ENCODE data around the gene C3.

C3 gene

DNA sequence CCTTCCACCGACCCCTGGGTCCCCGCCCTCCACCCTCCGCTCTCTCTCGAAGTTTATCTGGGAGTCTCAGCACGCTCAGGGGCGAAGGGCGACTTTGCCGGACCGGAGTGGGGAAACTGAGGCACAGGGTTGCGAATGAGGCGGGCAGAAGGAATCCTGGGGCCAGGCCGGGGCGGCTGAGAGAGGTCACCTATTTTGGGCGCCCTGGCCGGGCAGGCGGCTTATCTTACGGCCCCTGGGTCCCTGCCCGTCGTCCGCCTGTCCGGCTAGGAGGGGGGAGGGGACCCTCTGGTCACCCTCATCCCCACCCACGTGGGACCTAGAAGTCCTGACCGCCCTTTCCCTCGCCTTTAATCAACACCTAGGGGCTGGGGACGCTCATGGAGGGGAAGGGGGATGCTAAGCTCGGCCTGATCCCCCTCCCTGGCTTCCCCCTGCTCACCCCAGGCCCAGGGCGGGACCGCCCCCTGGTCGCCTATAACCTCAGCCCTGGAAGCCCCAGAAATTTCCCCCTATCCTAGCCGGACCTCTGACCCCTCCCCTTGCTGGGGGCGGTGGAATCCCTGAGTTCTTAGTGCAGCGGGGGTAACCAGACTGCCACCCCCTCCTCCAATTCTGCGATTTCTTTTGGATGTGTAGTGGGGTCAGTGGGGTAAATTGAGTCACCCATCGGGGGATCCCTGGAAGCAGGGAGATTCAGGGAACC, 19.6 kb upstream of the C3 start:
- Histone ChIP-seq H2AFZ (ENCODE audit: low read length) (peak overlapping the region; percentile 83), H4K20me1 (ENCODE audit: insufficient read depth, low read length, poor library complexity, severe bottlenecking) (peaks cover 7% of the 10 kb centered on the region), H3K36me3 (ENCODE audit: insufficient read depth, low read length) (no peaks in the 10 kb centered on the region), H3K4me2 (ENCODE audit: low read depth, low read length, poor library complexity, severe bottlenecking) (peak overlapping the region; percentile 91), H3K79me2 (ENCODE audit: insufficient read depth, low read length) (peaks cover 11% of the 10 kb centered on the region; the same call in 1 of the 2 replicates), H3K9me3 (ENCODE audit: insufficient read depth, low read depth, low read length) (no peaks in the 10 kb centered on the region), H3K9me2 (replicated peaks; ENCODE audit: low read depth, low read length) (no peaks in the 10 kb centered on the region), H3K4me3 (ENCODE audit: low read length, poor library complexity, severe bottlenecking) (peak overlapping the region; percentile 79), H3K9ac (ENCODE audit: low read depth, low read length, poor library complexity, severe bottlenecking) (peak overlapping the region; percentile 72), H3F3A (ENCODE audit: low read depth) (no peaks in the 10 kb centered on the region), H3K4me1 (ENCODE audit: insufficient read depth, low read length, poor library complexity, severe bottlenecking) (peaks cover 37% of the 10 kb centered on the region), H3K27me3 (ENCODE audit: insufficient read depth, low read length, poor library complexity, severe bottlenecking) (no peaks in the 10 kb centered on the region)
- TF ChIP-seq, protein P1, sequence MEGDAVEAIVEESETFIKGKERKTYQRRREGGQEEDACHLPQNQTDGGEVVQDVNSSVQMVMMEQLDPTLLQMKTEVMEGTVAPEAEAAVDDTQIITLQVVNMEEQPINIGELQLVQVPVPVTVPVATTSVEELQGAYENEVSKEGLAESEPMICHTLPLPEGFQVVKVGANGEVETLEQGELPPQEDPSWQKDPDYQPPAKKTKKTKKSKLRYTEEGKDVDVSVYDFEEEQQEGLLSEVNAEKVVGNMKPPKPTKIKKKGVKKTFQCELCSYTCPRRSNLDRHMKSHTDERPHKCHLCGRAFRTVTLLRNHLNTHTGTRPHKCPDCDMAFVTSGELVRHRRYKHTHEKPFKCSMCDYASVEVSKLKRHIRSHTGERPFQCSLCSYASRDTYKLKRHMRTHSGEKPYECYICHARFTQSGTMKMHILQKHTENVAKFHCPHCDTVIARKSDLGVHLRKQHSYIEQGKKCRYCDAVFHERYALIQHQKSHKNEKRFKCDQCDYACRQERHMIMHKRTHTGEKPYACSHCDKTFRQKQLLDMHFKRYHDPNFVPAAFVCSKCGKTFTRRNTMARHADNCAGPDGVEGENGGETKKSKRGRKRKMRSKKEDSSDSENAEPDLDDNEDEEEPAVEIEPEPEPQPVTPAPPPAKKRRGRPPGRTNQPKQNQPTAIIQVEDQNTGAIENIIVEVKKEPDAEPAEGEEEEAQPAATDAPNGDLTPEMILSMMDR (conservative IDR thresholded peaks at IDR 0.05; ENCODE audit: low read length) = no peak
- no peak for TF ChIP-seq EZH2phosphoT487 (IDR thresholded peaks at IDR 0.05; ENCODE audit: borderline replicate concordance)

DNA sequence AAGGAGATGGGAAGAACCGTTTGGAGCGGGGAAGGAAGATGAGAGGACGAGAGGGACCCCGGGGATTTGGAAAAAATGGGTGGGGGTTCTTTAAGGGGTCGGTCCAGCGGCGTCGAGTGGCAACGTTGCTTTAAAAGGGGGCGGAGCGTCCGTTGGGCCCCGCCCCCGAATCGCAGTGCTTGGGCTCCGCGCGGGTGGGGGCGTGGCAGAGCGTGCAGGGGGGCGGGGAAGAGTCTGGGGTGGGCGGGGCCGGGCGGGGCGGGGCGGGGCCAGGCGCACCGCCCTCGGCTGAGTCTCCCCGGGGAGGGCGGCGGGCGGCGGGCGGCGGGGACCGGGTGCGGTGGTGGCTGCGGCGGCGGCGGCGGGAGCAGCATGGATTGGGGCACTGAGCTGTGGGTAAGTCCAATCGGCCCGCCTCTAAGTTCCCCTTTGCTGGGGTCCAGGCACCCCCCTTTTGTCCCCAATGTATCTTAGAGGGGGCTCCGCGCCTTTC, 19.0 kb upstream of the C3 start, which contains the start of gene TRIP10:
Gene TRIP10 (plus strand): TSS at position 291 of the 493 bp plus-strand sequence. CDS start 82 bp downstream, at position 373.
- peak within 1 kb of the TSS; percentile 72 for H3K9ac ChIP-seq (ENCODE audit: low read depth, low read length, poor library complexity, severe bottlenecking)
- no peaks in the 10 kb centered on the region for H3K9me2 ChIP-seq (replicated peaks; ENCODE audit: low read depth, low read length)
- H3K4me2 ChIP-seq (ENCODE audit: low read depth, low read length, poor library complexity, severe bottlenecking) = peak within 1 kb of the TSS; percentile 91
- peak within 1 kb of the TSS; percentile 79 for H3K4me3 ChIP-seq (ENCODE audit: low read length, poor library complexity, severe bottlenecking)
- H4K20me1 ChIP-seq (ENCODE audit: insufficient read depth, low read length, poor library complexity, severe bottlenecking) = peaks cover 7% of the 10 kb centered on the region
- H3F3A ChIP-seq (ENCODE audit: low read depth) = no peaks in the 10 kb centered on the region
- H2AFZ ChIP-seq (ENCODE audit: low read length) = peak within 1 kb of the TSS; percentile 83
- no peaks in the 10 kb centered on the region for H3K27me3 ChIP-seq (ENCODE audit: insufficient read depth, low read length, poor library complexity, severe bottlenecking)
- H3K9me3 ChIP-seq (ENCODE audit: insufficient read depth, low read depth, low read length) = no peaks in the 10 kb centered on the region
- H3K79me2 ChIP-seq (ENCODE audit: insufficient read depth, low read length) = peaks cover 11% of the 10 kb centered on the region; the same call in 1 of the 2 replicates
- no peaks in the 10 kb centered on the region for H3K36me3 ChIP-seq (ENCODE audit: insufficient read depth, low read length)
- TF ChIP-seq, protein P1 (conservative IDR thresholded peaks at IDR 0.05; ENCODE audit: low read length) = no peak
- no peak for TF ChIP-seq EZH2phosphoT487 (IDR thresholded peaks at IDR 0.05; ENCODE audit: borderline replicate concordance)
- peaks cover 37% of the 10 kb centered on the region for H3K4me1 ChIP-seq (ENCODE audit: insufficient read depth, low read length, poor library complexity, severe bottlenecking)

DNA sequence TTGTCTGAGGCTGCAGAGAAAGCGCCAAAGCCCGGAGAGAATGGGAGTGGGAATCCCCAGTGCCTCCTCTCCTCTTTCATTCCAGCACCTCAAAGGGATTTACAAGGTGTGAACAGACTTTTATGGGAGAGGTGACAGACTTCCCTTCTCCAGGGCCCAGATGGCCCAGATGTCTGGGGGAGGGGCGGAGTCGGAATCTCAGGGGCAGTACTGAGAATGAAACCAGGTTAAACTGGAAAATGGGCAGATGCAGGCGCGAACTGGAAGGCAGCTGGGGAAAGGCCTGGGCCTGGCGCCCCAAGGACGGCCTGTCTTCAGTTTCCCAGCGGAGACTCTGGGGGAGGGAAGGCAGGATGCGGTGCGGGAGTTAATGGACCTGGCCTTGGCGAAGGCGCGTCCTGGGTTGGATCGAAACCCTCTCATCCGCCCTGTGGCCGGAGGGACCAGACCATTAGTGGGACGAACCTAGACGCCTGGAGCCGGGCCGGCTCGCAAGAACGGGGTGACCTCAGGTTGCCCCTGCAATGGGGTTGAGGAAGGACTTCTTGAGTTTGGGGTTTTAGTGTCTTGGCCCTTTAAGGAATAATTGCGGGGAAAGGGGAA, 18.4 kb upstream of the C3 start:
- no peaks in the 10 kb centered on the region for H3K9me2 ChIP-seq (replicated peaks; ENCODE audit: low read depth, low read length)
- H3K4me2 ChIP-seq (ENCODE audit: low read depth, low read length, poor library complexity, severe bottlenecking) = peak overlapping the region; percentile 78
- peaks cover 7% of the 10 kb centered on the region for H4K20me1 ChIP-seq (ENCODE audit: insufficient read depth, low read length, poor library complexity, severe bottlenecking)
- H3K27me3 ChIP-seq (ENCODE audit: insufficient read depth, low read length, poor library complexity, severe bottlenecking) = no peaks in the 10 kb centered on the region
- TF ChIP-seq EZH2phosphoT487 (IDR thresholded peaks at IDR 0.05; ENCODE audit: borderline replicate concordance) = no peak
- TF ChIP-seq, protein P1 (conservative IDR thresholded peaks at IDR 0.05; ENCODE audit: low read length) = no peak; the same call in 1 of the 2 replicates
- H3K36me3 ChIP-seq (ENCODE audit: insufficient read depth, low read length) = no peaks in the 10 kb centered on the region
- no peaks in the 10 kb centered on the region for H3F3A ChIP-seq (ENCODE audit: low read depth)
- peaks cover 11% of the 10 kb centered on the region; the same call in 1 of the 2 replicates for H3K79me2 ChIP-seq (ENCODE audit: insufficient read depth, low read length)
- peak overlapping the region; percentile 78 for H2AFZ ChIP-seq (ENCODE audit: low read length)
- peak overlapping the region; percentile 66 for H3K4me3 ChIP-seq (ENCODE audit: low read length, poor library complexity, severe bottlenecking)
- peak overlapping the region; percentile 65 for H3K9ac ChIP-seq (ENCODE audit: low read depth, low read length, poor library complexity, severe bottlenecking)
- peaks cover 37% of the 10 kb centered on the region for H3K4me1 ChIP-seq (ENCODE audit: insufficient read depth, low read length, poor library complexity, severe bottlenecking)
- H3K9me3 ChIP-seq (ENCODE audit: insufficient read depth, low read depth, low read length) = no peaks in the 10 kb centered on the region

All from Loucy (cell line).